ENCODE results near the gene TOR1B. TPM values are rescaled to one million over a fixed set of nuclear protein-coding genes. Genes with fewer than 3 reads are reported as not detected.

The TOR1B gene
- total and polyA plus RNA-seq, 3 donors from 2014 or later = 29.4 to 54.7 (median 30.8) TPM

DNA sequence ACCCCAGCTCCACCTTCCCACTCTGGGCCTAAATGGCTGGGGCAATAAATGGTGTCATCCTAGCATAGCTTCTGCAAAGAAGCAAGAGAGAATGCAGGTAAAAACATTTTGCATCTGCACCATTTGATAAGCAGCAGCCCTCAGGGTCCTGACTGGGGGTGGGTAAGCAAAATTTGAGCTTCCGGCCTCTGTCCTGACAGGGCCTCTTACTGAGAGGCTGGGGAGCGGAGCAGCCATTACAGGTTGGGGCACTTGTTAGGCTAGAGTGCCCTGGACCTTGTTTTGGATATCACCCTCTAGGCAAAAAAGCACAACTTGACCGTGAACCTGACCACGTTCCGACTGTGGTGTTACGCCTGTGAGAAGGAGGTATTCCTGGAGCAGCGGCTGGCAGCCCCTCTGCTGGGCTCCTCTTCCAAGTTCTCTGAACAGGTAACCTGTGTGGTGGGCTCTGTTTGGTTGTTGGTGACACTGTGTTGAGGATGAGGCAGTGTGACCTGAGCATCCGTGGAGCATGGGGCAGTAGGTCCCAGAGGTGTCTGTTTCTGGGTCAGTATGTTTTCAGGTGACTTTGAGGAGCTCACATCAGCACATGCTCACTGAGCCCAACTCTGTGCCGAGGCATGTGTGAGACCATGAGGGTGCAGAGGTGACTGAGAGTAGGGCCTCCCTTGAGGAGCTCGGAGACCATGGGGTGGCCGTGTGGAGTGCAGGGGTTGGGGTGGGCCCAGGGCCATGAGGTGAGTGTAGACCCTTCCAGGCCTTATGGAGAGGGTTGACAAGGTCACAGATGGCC is 55.4 kb downstream of the TOR1B start:
- DNase-seq = no peak
- H3K36me3 ChIP-seq (ENCODE audit: low read depth, missing control alignments) = no peaks in the 10 kb centered on the region
- H3K27ac ChIP-seq = no peak overlapping the region
- TF ChIP-seq, protein P1, sequence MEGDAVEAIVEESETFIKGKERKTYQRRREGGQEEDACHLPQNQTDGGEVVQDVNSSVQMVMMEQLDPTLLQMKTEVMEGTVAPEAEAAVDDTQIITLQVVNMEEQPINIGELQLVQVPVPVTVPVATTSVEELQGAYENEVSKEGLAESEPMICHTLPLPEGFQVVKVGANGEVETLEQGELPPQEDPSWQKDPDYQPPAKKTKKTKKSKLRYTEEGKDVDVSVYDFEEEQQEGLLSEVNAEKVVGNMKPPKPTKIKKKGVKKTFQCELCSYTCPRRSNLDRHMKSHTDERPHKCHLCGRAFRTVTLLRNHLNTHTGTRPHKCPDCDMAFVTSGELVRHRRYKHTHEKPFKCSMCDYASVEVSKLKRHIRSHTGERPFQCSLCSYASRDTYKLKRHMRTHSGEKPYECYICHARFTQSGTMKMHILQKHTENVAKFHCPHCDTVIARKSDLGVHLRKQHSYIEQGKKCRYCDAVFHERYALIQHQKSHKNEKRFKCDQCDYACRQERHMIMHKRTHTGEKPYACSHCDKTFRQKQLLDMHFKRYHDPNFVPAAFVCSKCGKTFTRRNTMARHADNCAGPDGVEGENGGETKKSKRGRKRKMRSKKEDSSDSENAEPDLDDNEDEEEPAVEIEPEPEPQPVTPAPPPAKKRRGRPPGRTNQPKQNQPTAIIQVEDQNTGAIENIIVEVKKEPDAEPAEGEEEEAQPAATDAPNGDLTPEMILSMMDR (IDR thresholded peaks at IDR 0.05) = no peak
- TF ChIP-seq POLR2A (IDR thresholded peaks at IDR 0.05) = no peak
- H3K4me3 ChIP-seq = no peak overlapping the region
- H3K4me1 ChIP-seq = no peaks in the 10 kb centered on the region
- no peaks in the 10 kb centered on the region for H3K9me3 ChIP-seq
- intact Hi-C loops (cut with DNase I; ENCODE audit: low total_unique reads) = no loop called here
- 86% methylated on average over 11 of the region's 11 CpGs for whole genome bisulfite sequencing, 2 donors
- no peaks in the 10 kb centered on the region for H3K27me3 ChIP-seq

Other genes starting within 250 kb of the TOR1B start
- 1 to 10 TPM; 3.7 to 9.4 TPM for gene C9orf50, start 182.1 kb upstream of the TOR1B start, total RNA-seq
- 14.6 TPM for gene C9orf50, start 182.1 kb upstream of the TOR1B start, polyA plus RNA-seq (ENCODE audit: insufficient read depth, low read depth, low replicate concordance)
- 10 to 100 TPM; 71.8 to 82.6 TPM for gene NTMT1, start 177.0 kb upstream of the TOR1B start, total RNA-seq
- gene NTMT1, start 177.0 kb upstream of the TOR1B start, polyA plus RNA-seq (ENCODE audit: insufficient read depth, low read depth, low replicate concordance) = 189 TPM
- 10 to 100 TPM; 51.2 to 61.7 TPM for gene ASB6, start 161.0 kb upstream of the TOR1B start, total RNA-seq
- 21.4 TPM for gene ASB6, start 161.0 kb upstream of the TOR1B start, polyA plus RNA-seq (ENCODE audit: insufficient read depth, low read depth, low replicate concordance)
- 10 to 100 TPM; 14.6 to 19.1 TPM for gene PRRX2, start 137.5 kb upstream of the TOR1B start, total RNA-seq
- gene PRRX2, start 137.5 kb upstream of the TOR1B start, polyA plus RNA-seq (ENCODE audit: insufficient read depth, low read depth, low replicate concordance) = 15.3 TPM
- 10 to 100 TPM in 1 of 2 donors, 1 to 10 TPM in 1; 9.5 to 36.9 TPM for gene PTGES, start 50.1 kb upstream of the TOR1B start, total RNA-seq
- gene PTGES, start 50.1 kb upstream of the TOR1B start, polyA plus RNA-seq (ENCODE audit: insufficient read depth, low read depth, low replicate concordance) = 41.8 TPM
- 10 to 100 TPM; 32.9 to 43.4 TPM for gene TOR1A, start 21.0 kb downstream of the TOR1B start, total RNA-seq
- gene TOR1A, start 21.0 kb downstream of the TOR1B start, polyA plus RNA-seq (ENCODE audit: insufficient read depth, low read depth, low replicate concordance) = 23.1 TPM
- gene C9orf78, start 32.1 kb downstream of the TOR1B start, total RNA-seq = 10 to 100 TPM; 56.3 to 83.2 TPM
- 86.8 TPM for gene C9orf78, start 32.1 kb downstream of the TOR1B start, polyA plus RNA-seq (ENCODE audit: insufficient read depth, low read depth, low replicate concordance)
- gene USP20, start 32.3 kb downstream of the TOR1B start, total RNA-seq = 10 to 100 TPM; 46.8 to 48.3 TPM
- gene USP20, start 32.3 kb downstream of the TOR1B start, polyA plus RNA-seq (ENCODE audit: insufficient read depth, low read depth, low replicate concordance) = 37.4 TPM
- 10 to 100 TPM; 76.6 to 89.2 TPM for gene FNBP1, start 240.0 kb downstream of the TOR1B start, total RNA-seq
- gene FNBP1, start 240.0 kb downstream of the TOR1B start, polyA plus RNA-seq (ENCODE audit: insufficient read depth, low read depth, low replicate concordance) = 37.9 TPM